ENCODE results near the gene CBX5.
"Not testable (repeated sequence)": the region's sequence is repeated elsewhere in the genome, so short reads cannot be mapped to it uniquely, and the experiment has no call there.

CBX5 gene

GRCh38 chr12:54279632-54280467 lies at the start of gene CBX5:
Gene CBX5 (minus strand): TSS chr12:54280122. CDS start chr12:54257650, 22,472 bp downstream.
- DNase-seq (ENCODE audit: low read depth): peak; percentile 99

- no peak for DNase-seq (ENCODE audit: low read depth)
Observed at GRCh38 chr12:54328595-54329337, 48.8 kb upstream of the CBX5 start.

GRCh38 chr12:54325442-54326109 lies 45.7 kb upstream of the CBX5 start:
- DNase-seq (ENCODE audit: low read depth): not testable (repeated sequence)

GRCh38 chr12:54324617-54325441 lies 44.9 kb upstream of the CBX5 start, which contains the start of gene COPZ1:
Gene COPZ1 (plus strand): TSS chr12:54325131. CDS start chr12:54325164, 33 bp downstream.
- peak; percentile 83 for DNase-seq (ENCODE audit: low read depth)

- no peak for DNase-seq (ENCODE audit: low read depth)
Observed at GRCh38 chr12:54321363-54321762, 41.4 kb upstream of the CBX5 start.

GRCh38 chr12:54312309-54312708 lies 32.4 kb upstream of the CBX5 start:
- DNase-seq (ENCODE audit: low read depth): not testable (repeated sequence)

DNA sequence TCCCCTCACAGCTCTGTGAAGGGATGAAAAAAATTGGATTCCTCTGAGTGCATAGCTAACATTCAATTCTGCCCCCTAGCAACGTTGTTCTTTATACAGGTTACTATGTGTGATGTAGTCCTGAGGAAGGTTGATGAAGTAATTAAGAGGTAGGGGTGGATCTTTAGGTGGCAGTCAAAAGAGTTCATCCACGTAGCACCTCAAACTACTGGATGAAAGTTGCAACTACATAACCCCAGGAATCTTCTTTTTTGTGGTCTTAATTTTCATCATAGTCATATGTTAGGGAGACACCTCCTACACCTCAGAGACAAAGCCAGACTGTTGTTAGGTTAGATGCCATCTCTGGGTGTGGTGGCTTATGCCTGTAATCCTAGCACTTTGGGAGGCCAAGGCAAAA lies 31.1 kb upstream of the CBX5 start:
- no peak for DNase-seq (ENCODE audit: low read depth)

- no peak for DNase-seq (ENCODE audit: low read depth)
Observed at GRCh38 chr12:54306925-54307741, 27.2 kb upstream of the CBX5 start.

- DNase-seq (ENCODE audit: low read depth): no peak
Observed at GRCh38 chr12:54304187-54304810, 24.4 kb upstream of the CBX5 start.

- DNase-seq (ENCODE audit: low read depth): no peak
Observed at GRCh38 chr12:54303640-54304039, 23.7 kb upstream of the CBX5 start.

- no peak for DNase-seq (ENCODE audit: low read depth)
Observed at GRCh38 chr12:54301428-54302048, 21.6 kb upstream of the CBX5 start.

GRCh38 chr12:54300732-54301427 lies 21.0 kb upstream of the CBX5 start, which contains the start of gene NFE2:
Gene NFE2 (minus strand): TSS chr12:54301015. CDS start chr12:54295248, 5,767 bp downstream.
- DNase-seq (ENCODE audit: low read depth): no peak

GRCh38 chr12:54300225-54300731 lies 20.4 kb upstream of the CBX5 start:
- DNase-seq (ENCODE audit: low read depth): no peak

DNA sequence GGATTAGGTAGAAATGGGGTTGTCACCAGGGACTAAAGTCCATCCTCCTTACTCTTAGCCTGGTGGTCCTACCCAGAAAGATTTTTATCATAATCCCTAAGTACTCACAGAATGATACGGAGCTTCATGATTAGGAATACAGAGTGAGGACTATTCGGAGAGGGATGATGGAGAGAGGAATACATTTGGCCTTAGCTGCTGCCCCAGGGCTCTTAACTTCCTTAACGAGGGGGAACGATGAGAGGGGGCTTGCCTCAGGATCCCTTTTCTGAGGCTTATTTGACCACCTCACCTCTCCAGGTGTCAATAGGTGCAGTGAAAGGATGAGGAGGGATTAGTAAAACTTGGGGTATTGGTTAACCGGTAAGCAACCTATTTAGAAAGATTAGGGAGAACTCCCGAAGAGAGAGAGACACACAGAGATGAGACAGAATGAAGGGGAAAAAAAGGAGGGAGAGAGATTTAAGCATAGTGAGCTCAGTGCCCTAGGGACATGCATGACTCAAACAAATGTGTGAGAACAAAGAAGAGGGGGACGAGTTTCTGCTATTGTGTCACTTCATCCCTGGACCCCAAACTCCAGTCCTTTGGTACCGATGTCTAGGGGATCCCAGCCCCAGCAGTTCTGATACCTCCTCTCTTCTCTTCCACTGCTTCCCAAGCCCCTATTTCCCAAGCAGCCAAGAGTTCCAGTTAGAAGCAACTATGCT lies 19.7 kb upstream of the CBX5 start:
- no peak for DNase-seq (ENCODE audit: low read depth)

DNA sequence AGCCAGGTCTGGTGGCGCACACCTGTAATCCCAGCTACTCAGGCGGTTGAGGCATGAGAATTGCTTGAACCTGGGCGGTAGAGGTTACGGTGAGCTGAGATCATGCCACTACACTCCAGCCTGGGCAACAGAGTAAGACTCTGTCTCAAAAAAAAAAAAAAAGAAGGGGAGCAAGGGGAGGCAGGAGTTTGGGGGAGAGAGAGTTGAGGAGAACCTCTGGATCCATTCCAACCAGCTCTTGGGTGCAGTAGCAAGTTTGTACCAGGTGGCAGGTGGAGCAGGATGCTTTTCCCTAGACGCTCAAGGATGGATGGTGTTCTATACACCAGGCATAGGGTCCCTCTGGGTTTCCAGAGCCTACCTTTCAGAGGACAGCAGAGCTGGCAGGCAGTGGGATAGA lies 19.0 kb upstream of the CBX5 start:
- no peak for DNase-seq (ENCODE audit: low read depth)

DNA sequence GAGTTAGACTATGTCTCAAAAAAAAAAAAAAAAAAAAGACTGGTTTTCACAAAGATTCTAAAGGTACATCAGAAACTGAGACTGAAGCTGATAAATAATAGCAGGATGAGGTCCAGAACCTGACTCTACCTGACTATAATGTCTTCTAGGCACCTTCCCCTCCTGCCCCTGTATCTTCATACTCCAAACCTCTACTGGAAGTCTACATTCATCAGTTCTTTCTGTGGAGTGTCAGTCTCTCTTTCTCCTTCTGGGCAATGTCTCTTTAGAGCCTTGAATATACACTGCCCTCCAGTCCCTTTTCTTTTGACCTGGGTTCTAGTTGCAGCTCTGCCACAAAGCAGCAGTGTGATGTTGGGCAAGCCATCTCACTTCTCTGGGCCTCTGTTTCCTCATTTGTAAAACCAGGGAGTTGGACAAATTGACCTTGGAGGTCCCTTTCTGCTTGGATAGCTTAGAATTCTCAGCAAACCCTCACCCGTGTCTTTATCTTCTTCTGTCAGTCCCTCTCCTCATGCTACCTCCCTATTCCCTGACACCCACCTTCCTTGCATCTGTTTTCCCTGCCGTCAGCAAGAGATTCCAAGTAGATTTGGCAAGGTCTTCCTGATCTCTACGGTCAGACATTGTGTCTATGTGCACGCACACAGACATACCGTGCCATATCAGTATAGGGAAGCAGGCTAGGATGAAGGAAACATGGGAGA lies 16.6 kb upstream of the CBX5 start:
- DNase-seq (ENCODE audit: low read depth): no peak

- DNase-seq (ENCODE audit: low read depth): no peak
Observed at GRCh38 chr12:54294953-54295566, 15.1 kb upstream of the CBX5 start.

All from activated T-helper 1 cell treated with Interleukin-2 at 50 U/mL for 16 hours (primary cell).